ENCODE measurements around the gene SETDB1. TPM values are rescaled to one million over a fixed set of nuclear protein-coding genes. Genes with fewer than 3 reads are reported as not detected.

Gene SETDB1
- total RNA-seq, 4 donors from 2014 or later = 19.5 to 59.7 (median 39.2) TPM

DNA sequence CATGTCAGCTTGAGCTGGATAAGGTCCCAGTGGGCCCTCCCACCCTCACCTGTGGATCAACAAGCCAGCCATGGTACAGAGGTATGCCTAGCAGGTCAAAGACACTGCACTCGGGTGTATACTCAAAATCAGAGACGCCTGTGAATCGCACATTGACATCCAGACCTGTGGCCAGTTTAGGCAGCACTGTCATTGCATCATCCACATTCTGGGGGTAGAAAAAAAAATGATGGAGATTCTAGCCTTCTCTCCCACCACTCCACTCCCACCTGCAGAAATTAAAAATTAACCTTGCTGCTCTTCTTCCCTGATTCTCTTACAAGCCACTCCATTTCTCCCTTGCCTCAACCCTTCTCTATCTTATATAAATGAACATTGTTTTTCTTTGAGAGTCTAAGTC is 74.2 kb downstream of the SETDB1 start:
- WGBS, 2 donors (ENCODE audit: low coverage in 1 of 2) = 91% methylated on average over 3 of the region's 3 CpGs; no CpG with 5 or more reads in 1 of the 2 donors
- no peak for DNase-seq

DNA sequence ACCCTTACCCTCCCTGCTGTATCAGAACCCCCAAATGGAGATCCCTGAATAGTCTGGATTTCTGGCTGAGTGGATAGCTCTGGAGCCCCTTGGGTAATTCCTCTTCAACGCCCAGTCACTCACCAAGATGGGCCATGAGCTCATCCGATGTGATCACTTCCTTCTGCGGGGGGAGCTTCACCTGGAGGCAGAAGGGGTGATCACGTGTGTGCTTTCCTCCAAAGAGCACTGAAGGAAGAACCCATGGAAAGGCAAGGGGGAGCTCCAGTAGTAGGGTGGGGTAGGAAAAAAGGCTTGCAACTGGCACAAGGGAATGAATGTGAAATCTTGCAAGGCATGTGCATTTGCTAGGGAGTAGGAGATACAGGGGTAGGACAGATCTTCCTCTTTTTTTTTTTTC is 75.4 kb downstream of the SETDB1 start:
- Histone ChIP-seq H3K4me1 (peaks cover 18 to 35% (median 24%) of the 10 kb centered on the region in 4 donors), H3K27ac (no peak overlapping the region), H3K36me3 (peaks cover 0 to 23% (median 7%) of the 10 kb centered on the region in 4 donors), H3K27me3 (no peaks in the 10 kb centered on the region), H3K9me3 (no peaks in the 10 kb centered on the region), H3K4me3 (no peak overlapping the region)
- no peak for DNase-seq
- TF ChIP-seq CTCF (IDR thresholded peaks at IDR 0.05) = no peak
- no peak for TF ChIP-seq EP300 (IDR thresholded peaks at IDR 0.05; ENCODE audit: low read depth)
- no peak for TF ChIP-seq POLR2A (IDR thresholded peaks at IDR 0.05)
- TF ChIP-seq POLR2AphosphoS5 (IDR thresholded peaks at IDR 0.05) = no peak
- 69 to 80% methylated on average over 2 to 4 of the region's 4 CpGs for WGBS, 2 donors (ENCODE audit: low coverage in 1 of 2)
- in situ Hi-C loops (cut with MboI; ENCODE audit: low pct_ligation_motif_present in 1 of 4, low pct_unique_long_range_greater_than_20kb in 1 of 4, low sequenced_read_pairs in 3 of 4) (no loop called here), intact Hi-C loops (cut with DNase I; ENCODE audit: low total_unique reads) (no loop called here)

More for the DNA sequence above, 74.2 kb downstream of the SETDB1 start:
- H3K36me3 ChIP-seq = peaks cover 0 to 23% (median 7%) of the 10 kb centered on the region in 4 donors
- H3K27me3 ChIP-seq = no peaks in the 10 kb centered on the region
- H3K27ac ChIP-seq = no peak overlapping the region
- in situ Hi-C loops (cut with MboI; ENCODE audit: low pct_ligation_motif_present in 1 of 4, low pct_unique_long_range_greater_than_20kb in 1 of 4, low sequenced_read_pairs in 3 of 4) = no loop called here
- no peak overlapping the region for H3K4me3 ChIP-seq
- TF ChIP-seq CTCF (IDR thresholded peaks at IDR 0.05) (no peak), POLR2A (IDR thresholded peaks at IDR 0.05) (no peak), POLR2AphosphoS5 (IDR thresholded peaks at IDR 0.05) (no peak), EP300 (IDR thresholded peaks at IDR 0.05; ENCODE audit: low read depth) (no peak)
- no peaks in the 10 kb centered on the region for H3K9me3 ChIP-seq
- peaks cover 18 to 41% (median 22%) of the 10 kb centered on the region in 4 donors for H3K4me1 ChIP-seq
- intact Hi-C loops (cut with DNase I; ENCODE audit: low total_unique reads) = no loop called here

DNA sequence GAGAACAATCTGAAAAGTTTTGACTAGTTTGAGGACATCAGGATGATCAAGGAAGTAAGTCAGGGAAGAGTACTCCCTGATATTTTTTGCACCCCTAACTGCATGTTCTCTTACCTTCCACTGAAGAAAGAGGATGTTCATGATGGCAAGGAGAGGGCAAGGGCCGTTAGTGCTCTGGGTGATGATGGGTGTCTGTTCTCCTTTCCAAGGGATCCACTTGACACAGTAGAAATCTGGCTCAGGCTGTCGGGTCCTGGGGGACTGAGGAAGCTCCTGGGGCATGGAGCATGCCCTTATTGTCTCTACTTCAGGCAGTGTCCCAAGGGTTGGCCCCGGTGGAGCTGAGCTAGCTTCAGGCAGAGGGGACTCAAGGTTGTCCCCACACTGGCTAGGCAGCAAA is 75.9 kb downstream of the SETDB1 start:
- H3K27ac ChIP-seq = no peak overlapping the region
- in situ Hi-C loops (cut with MboI; ENCODE audit: low pct_ligation_motif_present in 1 of 4, low pct_unique_long_range_greater_than_20kb in 1 of 4, low sequenced_read_pairs in 3 of 4) (no loop called here), intact Hi-C loops (cut with DNase I; ENCODE audit: low total_unique reads) (no loop called here)
- H3K36me3 ChIP-seq = peaks cover 0 to 23% (median 7%) of the 10 kb centered on the region in 4 donors
- no peaks in the 10 kb centered on the region for H3K9me3 ChIP-seq
- peaks cover 19 to 38% (median 28%) of the 10 kb centered on the region in 4 donors for H3K4me1 ChIP-seq
- WGBS, 2 donors (ENCODE audit: low coverage in 1 of 2) = 80% methylated on average over 3 of the region's 3 CpGs; no CpG with 5 or more reads in 1 of the 2 donors
- no peak for DNase-seq
- TF ChIP-seq POLR2A (IDR thresholded peaks at IDR 0.05) (no peak), CTCF (IDR thresholded peaks at IDR 0.05) (no peak), POLR2AphosphoS5 (IDR thresholded peaks at IDR 0.05) (no peak), EP300 (IDR thresholded peaks at IDR 0.05; ENCODE audit: low read depth) (no peak)
- no peak overlapping the region for H3K4me3 ChIP-seq
- no peaks in the 10 kb centered on the region for H3K27me3 ChIP-seq

DNA sequence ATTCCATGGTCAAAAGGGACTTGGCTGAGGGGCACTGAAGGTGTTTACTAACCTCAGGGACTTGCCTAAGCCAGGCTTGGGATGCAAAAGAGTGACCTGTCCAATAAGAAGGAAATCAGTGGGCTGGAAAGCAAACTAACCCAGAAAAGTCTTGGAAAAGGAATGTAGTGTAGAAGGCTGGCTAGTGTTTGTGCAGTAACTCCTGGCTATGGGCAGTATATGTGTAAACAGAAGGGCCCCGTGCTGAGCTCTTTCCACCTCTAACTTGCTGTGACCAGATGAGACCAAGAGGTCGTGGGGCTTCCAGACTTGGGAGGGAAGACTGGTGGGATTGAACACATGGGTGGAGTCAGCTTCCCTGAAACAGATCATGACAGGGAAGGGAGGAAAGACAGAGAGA is 76.4 kb downstream of the SETDB1 start:
- Histone ChIP-seq H3K27ac (no peak overlapping the region), H3K36me3 (peaks cover 0 to 23% (median 4%) of the 10 kb centered on the region in 4 donors), H3K9me3 (no peaks in the 10 kb centered on the region), H3K4me3 (no peak overlapping the region), H3K4me1 (peaks cover 25 to 44% (median 33%) of the 10 kb centered on the region in 4 donors), H3K27me3 (no peaks in the 10 kb centered on the region)
- TF ChIP-seq POLR2A (IDR thresholded peaks at IDR 0.05) = no peak
- no peak for TF ChIP-seq EP300 (IDR thresholded peaks at IDR 0.05; ENCODE audit: low read depth)
- TF ChIP-seq CTCF (IDR thresholded peaks at IDR 0.05) = no peak
- TF ChIP-seq POLR2AphosphoS5 (IDR thresholded peaks at IDR 0.05) = no peak
- 42% methylated on average over 2 of the region's 2 CpGs; no CpG with 5 or more reads in 1 of the 2 donors for WGBS, 2 donors (ENCODE audit: low coverage in 1 of 2)
- DNase-seq = no peak
- intact Hi-C loops (cut with DNase I; ENCODE audit: low total_unique reads) = no loop called here
- in situ Hi-C loops (cut with MboI; ENCODE audit: low pct_ligation_motif_present in 1 of 4, low pct_unique_long_range_greater_than_20kb in 1 of 4, low sequenced_read_pairs in 3 of 4) = no loop called here

Data from transverse colon (tissue), 4 donors.